Brain microvascular endothelial cell (primary cell): ENCODE data around the gene AGBL5.

ENCODE experiments used
- DNase-seq: peaks from one replicate; pipeline ENCODE4 v3.0.0-alpha.2; 2020
- H3K27ac ChIP-seq: fragments of 250-450 bp; sonication (Bioruptor Pico); 2 replicates; pipeline ENCODE4 v1.5.1; 2020; ENCODE audit warnings: mild to moderate bottlenecking, moderate library complexity
- H3K27me3 ChIP-seq: fragments of 250-450 bp; sonication (Bioruptor Pico); replicated peaks from 2 replicates; pipeline ENCODE4 v1.5.1; 2020; ENCODE audit warnings: mild to moderate bottlenecking
- H3K36me3 ChIP-seq: fragments of 250-450 bp; sonication (Bioruptor Pico); replicated peaks from 2 replicates; pipeline ENCODE4 v1.5.1; 2020; ENCODE audit warnings: mild to moderate bottlenecking
- H3K4me3 ChIP-seq: 2 replicates; pipeline ENCODE4 v1.5.1; 2011; ENCODE audit warnings: low read depth, mild to moderate bottlenecking, control low read depth, low read length, moderate library complexity
- CTCF ChIP-seq: IDR thresholded peaks from 2 replicates; pipeline ENCODE4 v1.5.1; 2011; ENCODE audit warnings: low read depth, mild to moderate bottlenecking, moderate library complexity, low read length, control low read depth, inconsistent platforms; ENCODE audit errors: missing control alignments
- in situ Hi-C: cut with HindIII; loops from 2 replicates; pipeline ENCODE4 v1.10.0; 2017; ENCODE audit warnings: low sequenced_read_pairs, low pct_ligation_motif_present

AGBL5 gene

DNA sequence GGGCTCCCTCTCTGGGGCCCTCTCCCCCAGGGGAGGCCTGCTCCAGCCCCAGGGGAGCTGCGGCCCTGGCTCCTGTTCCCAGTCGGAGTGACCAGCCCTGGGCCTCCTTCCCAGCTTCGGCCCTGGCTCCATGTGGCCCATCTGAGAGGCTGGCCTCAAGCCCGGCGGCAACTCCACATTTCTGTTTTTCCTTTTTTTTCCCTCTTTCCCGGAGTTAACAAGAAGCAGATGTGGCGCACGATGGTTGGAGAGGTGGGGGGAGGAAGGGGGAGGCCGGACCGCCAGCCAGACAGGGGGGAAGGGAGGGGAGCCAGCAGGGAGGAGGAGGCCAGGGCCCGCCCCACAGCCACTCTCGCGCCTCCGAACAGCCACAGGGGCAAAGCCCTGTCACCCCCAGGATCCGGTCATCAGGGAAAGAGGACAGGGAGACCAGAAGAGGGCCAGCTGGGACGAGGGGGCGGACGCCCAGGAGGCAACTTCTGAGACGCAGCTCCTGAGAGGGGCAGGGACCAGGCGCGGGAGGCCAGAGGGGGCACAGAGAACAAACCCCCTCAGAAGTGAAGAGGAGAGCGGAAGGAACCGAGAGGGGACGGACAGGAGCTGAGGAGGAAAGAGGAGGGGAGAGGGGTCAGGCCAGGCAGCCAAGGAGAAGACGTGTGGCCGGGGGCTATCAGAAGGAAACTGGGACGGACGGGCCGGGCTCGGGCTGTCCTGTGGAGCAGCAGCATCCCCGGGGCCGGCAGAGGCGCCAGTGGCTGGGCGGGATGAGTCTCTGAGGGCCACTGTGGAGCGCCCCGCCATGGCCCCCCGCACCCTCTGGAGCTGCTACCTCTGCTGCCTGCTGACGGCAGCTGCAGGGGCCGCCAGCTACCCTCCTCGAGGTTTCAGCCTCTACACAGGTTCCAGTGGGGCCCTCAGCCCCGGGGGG is 27.1 kb downstream of the AGBL5 start, which contains the start of gene EMILIN1:
Gene EMILIN1, plus strand, starts transcription at position 349 of the 928 bp plus-strand sequence. Its CDS starts 451 bp downstream, at position 800.
- in situ Hi-C loops: no loop called here
- TF ChIP-seq CTCF: peak; percentile 27
- no peaks in the 10 kb centered on the region for H3K27me3 ChIP-seq
- peak; percentile 69 for DNase-seq
- H3K36me3 ChIP-seq: peaks cover 3% of the 10 kb centered on the region
- H3K4me3 ChIP-seq: peak within 1 kb of the TSS; percentile 73
- peak within 1 kb of the TSS; percentile 42 for H3K27ac ChIP-seq

- Histone ChIP-seq H3K27me3 (no peaks in the 10 kb centered on the region), H3K27ac (peak overlapping the region; percentile 42), H3K4me3 (peak overlapping the region; percentile 73), H3K36me3 (peaks cover 3% of the 10 kb centered on the region)
- no peak for TF ChIP-seq CTCF
- DNase-seq: no peak
- in situ Hi-C loops: no loop called here
Observed at GRCh38 chr2:27079233-27080139, 28.0 kb downstream of the AGBL5 start.

DNA sequence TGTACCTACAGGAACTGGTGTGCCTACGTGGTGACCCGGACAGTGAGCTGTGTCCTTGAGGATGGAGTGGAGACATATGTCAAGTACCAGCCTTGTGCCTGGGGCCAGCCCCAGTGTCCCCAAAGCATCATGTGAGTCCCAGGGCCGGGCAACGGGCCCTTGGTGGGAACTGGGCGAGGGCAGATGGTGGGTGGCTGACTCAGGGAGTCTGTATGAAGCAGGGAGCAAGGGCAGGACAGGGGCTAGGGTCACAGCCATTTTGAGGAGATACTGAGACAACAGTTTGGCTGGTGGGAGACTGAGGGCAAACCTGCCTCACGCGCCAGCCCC is 28.6 kb downstream of the AGBL5 start:
- Histone ChIP-seq H3K27me3 (no peaks in the 10 kb centered on the region), H3K36me3 (peaks cover 3% of the 10 kb centered on the region), H3K4me3 (peak overlapping the region; percentile 73), H3K27ac (no peak overlapping the region)
- in situ Hi-C loops: no loop called here
- DNase-seq: no peak
- no peak for TF ChIP-seq CTCF

DNA sequence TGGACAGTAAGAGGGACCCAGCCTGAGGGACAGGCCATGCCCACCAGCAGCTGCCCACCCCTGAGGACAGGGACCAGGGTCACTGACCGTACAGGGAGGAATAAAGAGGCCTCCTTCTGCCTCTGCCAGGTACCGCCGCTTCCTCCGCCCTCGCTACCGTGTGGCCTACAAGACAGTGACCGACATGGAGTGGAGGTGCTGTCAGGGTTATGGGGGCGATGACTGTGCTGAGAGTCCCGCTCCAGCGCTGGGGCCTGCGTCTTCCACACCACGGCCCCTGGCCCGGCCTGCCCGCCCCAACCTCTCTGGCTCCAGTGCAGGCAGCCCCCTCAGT is 29.1 kb downstream of the AGBL5 start:
- no peak for DNase-seq
- in situ Hi-C loops: no loop called here
- TF ChIP-seq CTCF: no peak
- Histone ChIP-seq H3K27me3 (no peaks in the 10 kb centered on the region), H3K4me3 (peak overlapping the region; percentile 73), H3K36me3 (peaks cover 3% of the 10 kb centered on the region), H3K27ac (no peak overlapping the region)

DNA sequence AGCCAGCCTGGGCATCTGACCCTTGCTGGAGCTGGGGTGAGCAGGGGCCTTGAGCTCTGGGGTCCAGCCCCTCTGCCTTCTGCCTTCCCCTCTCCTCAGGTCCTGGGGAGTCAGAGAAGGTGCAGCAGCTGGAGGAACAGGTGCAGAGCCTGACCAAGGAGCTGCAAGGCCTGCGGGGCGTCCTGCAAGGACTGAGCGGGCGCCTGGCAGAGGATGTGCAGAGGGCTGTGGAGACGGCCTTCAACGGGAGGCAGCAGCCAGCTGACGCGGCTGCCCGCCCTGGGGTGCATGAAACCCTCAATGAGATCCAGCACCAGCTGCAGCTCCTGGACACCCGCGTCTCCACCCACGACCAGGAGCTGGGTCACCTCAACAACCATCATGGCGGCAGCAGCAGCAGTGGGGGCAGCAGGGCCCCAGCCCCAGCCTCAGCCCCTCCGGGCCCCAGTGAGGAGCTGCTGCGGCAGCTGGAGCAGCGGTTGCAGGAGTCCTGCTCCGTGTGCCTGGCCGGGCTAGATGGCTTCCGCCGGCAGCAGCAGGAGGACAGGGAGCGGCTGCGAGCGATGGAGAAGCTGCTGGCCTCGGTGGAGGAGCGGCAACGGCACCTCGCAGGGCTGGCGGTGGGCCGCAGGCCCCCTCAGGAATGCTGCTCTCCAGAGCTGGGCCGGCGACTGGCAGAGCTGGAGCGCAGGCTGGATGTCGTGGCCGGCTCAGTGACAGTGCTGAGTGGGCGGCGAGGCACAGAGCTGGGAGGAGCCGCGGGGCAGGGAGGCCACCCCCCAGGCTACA is 30.7 kb downstream of the AGBL5 start:
- no peaks in the 10 kb centered on the region for H3K27me3 ChIP-seq
- H3K36me3 ChIP-seq: peaks cover 3% of the 10 kb centered on the region
- H3K27ac ChIP-seq: no peak overlapping the region
- no peak overlapping the region for H3K4me3 ChIP-seq
- TF ChIP-seq CTCF: no peak
- in situ Hi-C loops: no loop called here
- no peak for DNase-seq
